Measurements from ENCODE around the gene DNAI1.

DNA sequence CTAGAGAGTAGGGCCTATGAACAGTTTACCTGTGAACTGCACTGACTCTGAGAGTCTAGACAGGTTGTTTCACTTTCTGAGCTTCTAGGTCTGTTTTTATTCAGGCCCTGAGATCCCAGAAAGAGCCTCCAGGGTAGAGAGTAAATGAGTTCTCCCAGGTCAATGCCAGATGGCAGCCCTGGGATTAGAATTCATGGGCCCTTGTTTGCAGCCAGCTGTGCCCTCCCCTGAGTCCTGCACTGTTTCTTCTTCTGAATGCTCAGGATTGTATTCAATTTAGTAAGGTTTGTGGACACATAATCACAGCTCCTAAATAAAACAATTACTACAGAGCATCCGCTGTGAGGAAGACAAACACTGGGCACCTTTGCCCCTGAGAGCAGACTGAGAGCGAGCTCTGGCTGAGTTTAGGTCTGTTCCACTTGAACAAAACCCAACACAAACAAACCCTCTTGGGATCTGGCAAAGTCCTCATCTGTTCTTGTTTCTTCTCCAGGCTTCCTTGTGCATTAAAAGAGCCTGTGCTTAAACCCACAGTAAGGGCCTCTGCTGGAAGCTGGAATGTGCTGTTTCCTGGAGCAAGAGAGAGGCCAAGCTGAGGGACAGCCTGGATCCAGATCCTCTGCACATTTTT lies 30.2 kb upstream of the DNAI1 start:
- TF ChIP-seq, protein P1, sequence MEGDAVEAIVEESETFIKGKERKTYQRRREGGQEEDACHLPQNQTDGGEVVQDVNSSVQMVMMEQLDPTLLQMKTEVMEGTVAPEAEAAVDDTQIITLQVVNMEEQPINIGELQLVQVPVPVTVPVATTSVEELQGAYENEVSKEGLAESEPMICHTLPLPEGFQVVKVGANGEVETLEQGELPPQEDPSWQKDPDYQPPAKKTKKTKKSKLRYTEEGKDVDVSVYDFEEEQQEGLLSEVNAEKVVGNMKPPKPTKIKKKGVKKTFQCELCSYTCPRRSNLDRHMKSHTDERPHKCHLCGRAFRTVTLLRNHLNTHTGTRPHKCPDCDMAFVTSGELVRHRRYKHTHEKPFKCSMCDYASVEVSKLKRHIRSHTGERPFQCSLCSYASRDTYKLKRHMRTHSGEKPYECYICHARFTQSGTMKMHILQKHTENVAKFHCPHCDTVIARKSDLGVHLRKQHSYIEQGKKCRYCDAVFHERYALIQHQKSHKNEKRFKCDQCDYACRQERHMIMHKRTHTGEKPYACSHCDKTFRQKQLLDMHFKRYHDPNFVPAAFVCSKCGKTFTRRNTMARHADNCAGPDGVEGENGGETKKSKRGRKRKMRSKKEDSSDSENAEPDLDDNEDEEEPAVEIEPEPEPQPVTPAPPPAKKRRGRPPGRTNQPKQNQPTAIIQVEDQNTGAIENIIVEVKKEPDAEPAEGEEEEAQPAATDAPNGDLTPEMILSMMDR (IDR thresholded peaks at IDR 0.05), result no peak
- no peak for TF ChIP-seq POLR2A (IDR thresholded peaks at IDR 0.05)
